ENCODE data around the gene SPINT2.

- TF ChIP-seq, protein P1, sequence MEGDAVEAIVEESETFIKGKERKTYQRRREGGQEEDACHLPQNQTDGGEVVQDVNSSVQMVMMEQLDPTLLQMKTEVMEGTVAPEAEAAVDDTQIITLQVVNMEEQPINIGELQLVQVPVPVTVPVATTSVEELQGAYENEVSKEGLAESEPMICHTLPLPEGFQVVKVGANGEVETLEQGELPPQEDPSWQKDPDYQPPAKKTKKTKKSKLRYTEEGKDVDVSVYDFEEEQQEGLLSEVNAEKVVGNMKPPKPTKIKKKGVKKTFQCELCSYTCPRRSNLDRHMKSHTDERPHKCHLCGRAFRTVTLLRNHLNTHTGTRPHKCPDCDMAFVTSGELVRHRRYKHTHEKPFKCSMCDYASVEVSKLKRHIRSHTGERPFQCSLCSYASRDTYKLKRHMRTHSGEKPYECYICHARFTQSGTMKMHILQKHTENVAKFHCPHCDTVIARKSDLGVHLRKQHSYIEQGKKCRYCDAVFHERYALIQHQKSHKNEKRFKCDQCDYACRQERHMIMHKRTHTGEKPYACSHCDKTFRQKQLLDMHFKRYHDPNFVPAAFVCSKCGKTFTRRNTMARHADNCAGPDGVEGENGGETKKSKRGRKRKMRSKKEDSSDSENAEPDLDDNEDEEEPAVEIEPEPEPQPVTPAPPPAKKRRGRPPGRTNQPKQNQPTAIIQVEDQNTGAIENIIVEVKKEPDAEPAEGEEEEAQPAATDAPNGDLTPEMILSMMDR (IDR thresholded peaks at IDR 0.05) = no peak
- TF ChIP-seq POLR2AphosphoS5 (IDR thresholded peaks at IDR 0.05) = no peak
These were observed 57.3 kb downstream of the SPINT2 start for GRCh38 chr19:38321646-38322196.
